GM12878 (cell line): ENCODE measurements around the gene MYO1D. TPM values are rescaled to one million over a fixed set of nuclear protein-coding genes. Genes with fewer than 3 reads are reported as not detected.

Source experiments
- ATAC-seq: fragments of 200-7000 bp; cut with Tn5 transposase; 3 replicates; pipeline ENCODE4 v1.9.1; 2020; ENCODE audit warnings: mild to moderate bottlenecking, moderate library complexity
- BruUV-seq: library from RNA; stranded (reverse); fragments of 400-500 nt; replicated peaks from 2 replicates; lab custom pipeline; 2021; lab: Mats Ljungman, UMichigan
- CTCF ChIA-PET: fragments of 300-600 bp; sonication (Branson Sonifier 250); formaldehyde crosslinking; extraction: SDS; loops from one replicate; lab custom pipeline; 2021; ENCODE audit warnings: inconsistent platforms; lab: Yijun Ruan, JAX
- POLR2A ChIA-PET: fragments of 350-600 bp; formaldehyde crosslinking; extraction: SDS; loops from one replicate; lab custom pipeline; 2021; ENCODE audit warnings: inconsistent platforms; lab: Charles Lee
- RAD21 ChIA-PET: fragments of 300-600 bp; sonication (Branson Sonifier 250); formaldehyde crosslinking; loops from one replicate; lab custom pipeline; 2023; ENCODE audit warnings: antibody characterized with exemption; ENCODE audit not compliant: unreplicated experiment; lab: Charles Lee
- SMC1A ChIA-PET: fragments of 300-600 bp; sonication (Branson Sonifier 250); formaldehyde crosslinking; loops from one replicate; lab custom pipeline; 2023; ENCODE audit not compliant: unreplicated experiment, uncharacterized antibody; lab: Charles Lee
- DNase-seq: peaks from one replicate; pipeline ENCODE4 v3.0.0-alpha.2; 2011; ENCODE audit warnings: low read depth, low spot score
- FAIRE-seq: peaks from 3 replicates; lab custom pipeline; 2011; peaks lifted over from hg19 to GRCh38; lab: Jason Lieb, UNC
- H2AFZ ChIP-seq: 2 replicates; pipeline ENCODE4 v1.6.0; 2011; ENCODE audit warnings: low read depth, low read length, control low read depth; ENCODE audit not compliant: control insufficient read depth
- H3K27ac ChIP-seq: 2 replicates; pipeline ENCODE4 v1.5.1; 2011; ENCODE audit warnings: control low read depth; ENCODE audit not compliant: control insufficient read depth, insufficient read depth
- H3K27me3 ChIP-seq, 2 experiments: replicated peaks in 1 of 2; 2 replicates each; pipeline versions ENCODE4 v1.6.0 to v1.6.1; 2011; ENCODE audit warnings: low read length in 1 of 2; ENCODE audit not compliant: control insufficient read depth in 2 of 2, insufficient read depth in 2 of 2
- H3K36me3 ChIP-seq, 2 experiments: 2 replicates each; pipeline ENCODE4 v1.5.1; 2011; ENCODE audit warnings: low read length in 1 of 2; ENCODE audit not compliant: control insufficient read depth in 2 of 2, insufficient read depth in 2 of 2
- H3K4me1 ChIP-seq: 2 replicates; pipeline ENCODE4 v1.6.1; 2011; ENCODE audit warnings: mild to moderate bottlenecking, low read length, moderate library complexity, mixed read lengths; ENCODE audit not compliant: control insufficient read depth, insufficient read depth
- H3K4me2 ChIP-seq: 2 replicates; pipeline ENCODE4 v1.6.0; 2011; ENCODE audit warnings: control low read depth; ENCODE audit not compliant: control insufficient read depth, insufficient read depth
- H3K4me3 ChIP-seq: fragments of 200-600 bp; sonication (generic); 2 replicates; pipeline ENCODE4 v1.5.1; 2016
- H3K79me2 ChIP-seq: 2 replicates; pipeline ENCODE4 v1.6.0; 2011; ENCODE audit warnings: low read length; ENCODE audit not compliant: control insufficient read depth, insufficient read depth
- H3K9ac ChIP-seq: 2 replicates; pipeline ENCODE4 v1.8.0; 2011; ENCODE audit warnings: low read length, control low read depth, mixed read lengths; ENCODE audit not compliant: control insufficient read depth, insufficient read depth
- H3K9me3 ChIP-seq: replicated peaks from 3 replicates; pipeline ENCODE4 v1.5.1; 2011; ENCODE audit warnings: mild to moderate bottlenecking, low read length; ENCODE audit not compliant: control insufficient read depth, insufficient read depth
- H4K20me1 ChIP-seq: 2 replicates; pipeline ENCODE4 v1.6.0; 2011; ENCODE audit not compliant: control insufficient read depth, insufficient read depth
- ATF2 ChIP-seq: IDR thresholded peaks from 2 replicates; pipeline ENCODE4 v1.6.1; 2012; ENCODE audit warnings: low read length, inconsistent platforms
- CEBPZ ChIP-seq: fragments of 150-350 bp; IDR thresholded peaks from 2 replicates; pipeline ENCODE4 v1.6.1; 2016; ENCODE audit warnings: low read depth, low read length
- CTCF ChIP-seq, 3 experiments: IDR thresholded peaks in 2 of 3; conservative IDR thresholded peaks in 1 of 3; 2 replicates each; pipeline ENCODE4 v1.5.1; 2011; ENCODE audit warnings: low read depth in 3 of 3, low read length in 3 of 3, mild to moderate bottlenecking in 3 of 3, control low read depth in 2 of 3, moderate library complexity in 2 of 3, inconsistent platforms in 1 of 3, mixed read lengths in 1 of 3; ENCODE audit not compliant: control insufficient read depth in 2 of 3, insufficient read depth in 1 of 3; ENCODE audit errors: extremely low read depth in 1 of 3
- MTA3 ChIP-seq: IDR thresholded peaks from 2 replicates; pipeline ENCODE4 v1.6.1; 2012; ENCODE audit warnings: low read length, inconsistent platforms, borderline replicate concordance
- PAX5 ChIP-seq: IDR thresholded peaks from 2 replicates; pipeline ENCODE4 v1.6.1; 2011; ENCODE audit warnings: low read depth, low read length, borderline replicate concordance
- RELB ChIP-seq: fragments of 450-650 bp; IDR thresholded peaks from 2 replicates; pipeline ENCODE4 v1.6.1; 2017; ENCODE audit warnings: low read depth, mild to moderate bottlenecking, moderate library complexity
- STAT3 ChIP-seq: IDR thresholded peaks from 2 replicates; pipeline ENCODE4 v1.6.1; 2011; ENCODE audit warnings: low read depth, low read length, improper control_type of control experiment
- TARDBP ChIP-seq: IDR thresholded peaks from 2 replicates; pipeline ENCODE4 v1.6.1; 2016; ENCODE audit warnings: borderline replicate concordance
- ZNF207 ChIP-seq: fragments of 450-650 bp; IDR thresholded peaks from 2 replicates; pipeline ENCODE4 v1.6.1; 2014; ENCODE audit warnings: antibody characterized with exemption, mild to moderate bottlenecking, borderline replicate concordance
- ZNF687 ChIP-seq: fragments of 450-650 bp; IDR thresholded peaks from 2 replicates; pipeline ENCODE4 v1.6.1; 2017; ENCODE audit warnings: mild to moderate bottlenecking, moderate library complexity
- WGBS: methylation state at CpG from one replicate; pipeline ENCODE4 v1.1.6; 2016; ENCODE audit warnings: low lambda C conversion rate; ENCODE audit not compliant: insufficient replicate concordance, insufficient coverage; ENCODE audit errors: missing lambda C conversion rate; 5-methylcytosine and 5-hydroxymethylcytosine counted together
- in situ Hi-C: fragments of 300-500 bp; cut with MboI; formaldehyde crosslinking; loops from 9 replicates; pipeline ENCODE4 v1.14.3; 2018; ENCODE audit warnings: mixed read lengths
- intact Hi-C: fragments of 100-400 bp; cut with micrococcal nuclease; formaldehyde crosslinking; loops from one replicate; pipeline ENCODE4 v1.14.2; 2022; ENCODE audit not compliant: unreplicated experiment
- polyA plus RNA-seq, 11 experiments: library from polyadenylated mRNA; depleted of rRNA in 4 of 11; unstranded in 6 of 11; stranded (reverse) in 5 of 11; fragments of >200 nt; fragmentation: Nextera tagmentation in 4 of 11; fragmentation: Illumina TruSeq in 1 of 11; extraction: Ambion mirVana in 4 of 11; extraction: Trizol in 1 of 11; gene quantifications; 1 replicate in 1 of 11; 2 replicates in 10 of 11; pipeline versions ENCODE4 v1.2.1 to v1.2.3, GENCODE V29; 2011 to 2016; ENCODE audit warnings: inconsistent platforms in 2 of 11, missing spikeins in 2 of 11, low read depth in 1 of 11
- total RNA-seq, 4 experiments: library from RNA; depleted of rRNA in 3 of 4; stranded (reverse); fragments of >200 nt in 3 of 4; fragmentation: Illumina TruSeq in 1 of 4; extraction: Trizol in 1 of 4; gene quantifications; 2 replicates each; pipeline versions ENCODE4 v1.2.1 to v1.2.3, GENCODE V29; 2013 to 2021

The MYO1D gene
- total and polyA plus RNA-seq, 10 of the 15 experiments (the other 5 are each of a cell fraction or from before 2014, with no cell fraction given) = 1.8 to 37.7 (median 25.4) TPM

GRCh38 chr17:32596206-32596605 lies 280.7 kb downstream of the MYO1D start:
- ChIA-PET SMC1A (interaction anchor here (0.6 to 2.9 kb wide), 13 partner anchors 8 to 112 kb away, joined by 3 to 14 read pairs (median 4); no protein-coding TSS in a partner anchor), CTCF (interaction anchor here (1.0 to 3.6 kb wide), 7 partner anchors 10 to 112 kb away, joined by 3 to 23 read pairs (median 5); no protein-coding TSS in a partner anchor), RAD21 (interaction anchor here (1.6 to 1.8 kb wide), 4 partner anchors 12 to 111 kb away, joined by 7 to 11 read pairs (median 8); no protein-coding TSS in a partner anchor), POLR2A (interaction anchor here (0.9 kb wide), 1 partner anchor 73 kb away, joined by 3 read pairs; no protein-coding TSS in a partner anchor)
- Histone ChIP-seq H3K4me3 (no peak overlapping the region), H3K27ac (peak overlapping the region; percentile 15; the same call in 1 of the 2 replicates), H4K20me1 (no peaks in the 10 kb centered on the region), H3K36me3 (no peaks in the 10 kb centered on the region), H3K4me1 (peaks cover 15% of the 10 kb centered on the region), H3K9me3 (0 out of 3 replicates have a peak, but pooled peaks cover 2% of the 10 kb centered on the region), H3K79me2 (no peaks in the 10 kb centered on the region), H3K27me3 (no peaks in the 10 kb centered on the region), H3K9ac (no peak overlapping the region), H2AFZ (peak overlapping the region; percentile 2; the same call in 1 of the 2 replicates), H3K4me2 (no peak overlapping the region)
- intact Hi-C loops = no loop called here
- ATAC-seq = no peak
- WGBS = 90% methylated on average over 8 of the region's 8 CpGs
- no peak for DNase-seq
- in situ Hi-C loops = no loop called here
- FAIRE-seq = no peak
- no TSS peak for BruUV-seq
- no peak for TF ChIP-seq MTA3
- TF ChIP-seq ZNF207 = no peak
- no peak for TF ChIP-seq PAX5
- TF ChIP-seq STAT3 = no peak
- no peak for TF ChIP-seq RELB
- TF ChIP-seq TARDBP = no peak
- TF ChIP-seq CTCF (IDR thresholded peaks at IDR 0.05 in 2 of 3, conservative IDR thresholded peaks at IDR 0.05 in 1 of 3; ENCODE audit: control insufficient read depth in 2 of 3, extremely low read depth in 1 of 3, insufficient read depth in 1 of 3, low read depth in 3 of 3, low read length in 3 of 3) = no peak
- no peak for TF ChIP-seq ZNF687
- TF ChIP-seq CEBPZ = no peak
- TF ChIP-seq ATF2 = no peak
